NAMALWA (cell line): ENCODE data around the gene PPP2R2B.

Experiments used
- DNase-seq: peaks from one replicate; pipeline ENCODE4 v3.0.0-alpha.2; 2015; ENCODE audit warnings: low spot score

Gene PPP2R2B

DNA sequence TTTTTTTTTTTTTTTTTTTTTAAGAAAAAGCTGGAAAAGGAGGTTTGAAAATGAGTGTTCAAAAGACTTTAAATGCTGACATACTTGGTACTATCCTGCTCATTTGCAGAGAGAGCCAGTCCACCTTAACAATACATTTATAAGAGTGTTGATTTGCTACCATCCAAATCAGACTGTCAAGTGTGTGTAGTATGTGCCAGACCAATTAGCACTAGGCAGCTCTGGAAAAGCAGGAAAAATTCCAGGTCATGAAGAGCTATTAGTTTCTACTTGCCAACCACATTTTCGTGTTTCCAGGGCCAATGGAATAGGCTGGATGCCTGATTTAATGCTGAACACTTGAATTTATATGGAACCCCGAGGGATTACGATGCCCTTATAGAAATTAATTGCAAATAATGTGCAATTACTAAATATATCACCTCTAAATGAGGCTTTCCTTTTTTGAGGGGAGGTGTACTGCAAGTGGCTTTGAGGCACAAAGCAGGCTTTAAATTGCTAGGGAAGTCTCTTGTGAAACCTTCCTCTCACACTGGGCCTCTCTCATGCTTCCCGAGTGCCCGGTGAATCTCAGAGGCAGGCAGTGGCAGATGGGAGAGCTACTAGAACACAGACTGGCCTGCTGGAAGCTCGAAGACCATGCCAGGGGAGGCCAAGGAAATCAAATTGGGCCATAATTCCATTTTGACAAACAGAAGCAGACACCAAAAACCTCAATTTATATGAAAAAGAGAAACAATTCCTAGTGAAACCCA lies 178.7 kb downstream of the PPP2R2B start:
- DNase-seq = no peak

DNA sequence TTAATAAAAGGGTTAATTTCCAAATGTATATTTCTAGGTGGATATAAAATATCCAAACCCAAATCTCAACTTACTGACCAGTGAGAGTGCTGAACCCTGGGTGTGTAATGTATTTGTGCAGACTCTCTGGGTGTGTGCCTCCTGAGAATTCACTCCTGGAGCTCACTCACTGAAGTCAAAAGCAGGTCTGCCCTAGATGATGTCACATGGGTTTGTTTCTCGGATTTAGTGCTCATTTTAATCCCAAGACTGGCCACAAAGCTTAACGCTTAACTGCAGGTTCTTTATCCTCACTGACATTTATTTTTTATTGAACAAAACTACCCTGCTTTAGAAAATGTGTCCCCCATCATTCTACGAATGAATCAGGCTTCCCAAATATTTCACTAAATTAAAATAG lies 179.4 kb downstream of the PPP2R2B start:
- DNase-seq = no peak

DNA sequence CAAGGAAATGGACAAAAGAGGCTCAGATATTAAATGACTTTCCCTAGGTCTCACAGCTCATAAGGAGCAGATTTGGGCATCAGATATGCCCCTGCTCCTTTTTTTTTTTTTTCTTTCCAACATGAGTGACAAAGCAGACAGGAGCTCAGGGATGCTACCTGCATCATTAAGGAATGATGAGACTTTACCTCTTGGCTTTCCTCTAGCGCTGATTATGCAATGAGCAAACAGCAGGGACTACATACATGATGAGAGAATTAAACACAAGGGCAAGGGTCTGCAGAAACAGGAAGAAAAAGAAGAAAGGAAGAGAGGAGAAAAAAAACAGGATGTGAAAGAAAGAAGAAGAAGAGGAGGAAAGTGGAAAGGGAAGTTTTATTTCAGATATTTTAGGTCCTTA lies 179.9 kb downstream of the PPP2R2B start:
- DNase-seq = no peak

DNA sequence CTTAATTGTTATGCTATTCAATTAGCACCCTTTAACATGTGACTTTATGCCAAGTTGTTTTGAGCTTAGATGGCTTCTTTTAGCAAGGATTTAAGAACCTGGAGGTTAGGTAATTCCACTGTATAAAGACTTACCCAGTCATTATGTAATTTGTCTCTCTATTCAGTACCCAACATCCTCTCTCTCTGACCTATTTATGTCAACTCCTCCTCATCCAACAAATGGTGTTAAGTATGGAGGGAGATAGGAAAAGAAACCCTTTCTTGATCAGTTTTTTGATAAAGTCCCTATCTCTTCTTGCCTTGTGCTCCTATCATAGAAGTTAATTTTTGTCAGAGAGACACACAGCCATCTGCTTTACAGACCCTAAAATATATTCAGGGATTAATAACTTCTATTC lies 181.3 kb downstream of the PPP2R2B start:
- no peak for DNase-seq

DNA sequence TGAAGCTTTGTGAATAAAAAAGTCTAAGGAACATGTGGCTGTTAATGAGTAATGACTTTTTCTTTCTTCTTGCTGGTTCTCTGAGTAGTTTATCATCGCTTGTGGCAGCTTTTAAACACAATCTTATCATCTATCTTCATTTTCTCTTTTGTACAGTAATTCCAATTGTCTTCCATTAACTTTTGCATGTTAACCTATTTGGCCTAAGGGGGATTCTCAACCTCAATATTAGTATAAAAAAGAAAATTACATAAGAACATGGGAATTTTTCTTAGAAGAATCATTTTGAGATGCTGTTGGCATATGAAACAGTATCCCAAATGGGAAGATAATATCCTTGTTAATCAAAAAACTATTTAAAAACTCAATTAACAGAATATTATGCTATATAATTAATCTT lies 182.9 kb downstream of the PPP2R2B start:
- no peak for DNase-seq

DNA sequence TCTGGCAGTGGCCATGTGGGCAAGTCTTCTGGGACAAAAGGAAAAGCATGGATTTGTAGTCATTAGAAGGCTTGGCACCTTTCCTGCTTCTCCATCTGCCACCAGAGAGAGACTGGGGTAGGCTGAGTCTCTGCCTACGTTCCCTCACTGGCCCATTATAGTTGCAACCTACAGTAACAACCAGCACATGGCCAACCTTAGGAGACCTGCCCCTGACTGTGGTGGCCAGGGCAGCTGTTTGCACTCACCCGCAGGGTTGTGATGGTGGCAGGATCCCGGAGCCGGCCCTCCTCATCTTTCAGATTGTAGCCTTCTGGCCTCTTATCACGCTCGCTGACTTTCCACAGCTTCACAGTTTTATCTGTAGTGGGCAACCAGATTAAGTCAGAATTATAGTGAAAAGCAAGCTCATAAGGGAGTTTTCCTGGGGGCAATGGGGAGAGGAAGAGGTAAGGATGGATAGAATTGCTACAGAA lies 187.6 kb downstream of the PPP2R2B start:
- DNase-seq = no peak

DNA sequence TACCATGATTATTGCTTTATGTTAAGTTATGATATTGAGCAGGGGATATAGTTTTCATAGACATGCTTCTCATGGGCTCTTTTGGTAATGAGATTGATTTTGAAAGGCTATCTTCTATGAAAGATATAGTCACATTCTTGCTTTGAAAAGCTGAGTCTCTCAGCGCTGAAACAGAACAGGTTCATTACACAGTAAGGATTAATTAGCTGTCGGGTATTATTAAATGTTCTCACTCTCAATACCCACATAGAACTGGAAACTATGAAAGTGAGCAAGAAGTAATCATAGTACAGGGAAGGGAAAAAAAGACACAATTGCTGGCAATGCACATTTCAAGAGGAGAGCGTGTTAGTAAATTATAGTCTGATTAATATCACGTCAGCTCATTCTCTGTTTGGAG lies 190.9 kb downstream of the PPP2R2B start:
- no peak for DNase-seq

DNA sequence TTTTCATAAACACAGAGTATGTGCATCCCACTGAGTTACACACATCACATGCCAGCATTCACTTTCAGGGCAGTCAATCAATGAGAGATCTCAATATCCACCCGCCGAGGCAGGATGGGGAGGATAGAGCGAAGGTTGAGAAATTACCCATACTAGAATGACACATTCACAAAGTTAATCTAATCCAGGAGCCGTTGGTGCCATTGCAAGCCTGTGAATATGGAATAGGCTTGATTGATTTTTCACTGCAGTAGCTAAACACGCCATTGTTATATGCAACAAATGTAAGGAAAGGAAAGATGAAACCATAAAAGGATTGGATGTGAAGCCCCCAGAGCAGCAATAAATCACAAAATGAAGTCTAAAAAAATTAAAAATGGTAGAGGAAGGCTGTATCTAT lies 194.7 kb downstream of the PPP2R2B start:
- no peak for DNase-seq

DNA sequence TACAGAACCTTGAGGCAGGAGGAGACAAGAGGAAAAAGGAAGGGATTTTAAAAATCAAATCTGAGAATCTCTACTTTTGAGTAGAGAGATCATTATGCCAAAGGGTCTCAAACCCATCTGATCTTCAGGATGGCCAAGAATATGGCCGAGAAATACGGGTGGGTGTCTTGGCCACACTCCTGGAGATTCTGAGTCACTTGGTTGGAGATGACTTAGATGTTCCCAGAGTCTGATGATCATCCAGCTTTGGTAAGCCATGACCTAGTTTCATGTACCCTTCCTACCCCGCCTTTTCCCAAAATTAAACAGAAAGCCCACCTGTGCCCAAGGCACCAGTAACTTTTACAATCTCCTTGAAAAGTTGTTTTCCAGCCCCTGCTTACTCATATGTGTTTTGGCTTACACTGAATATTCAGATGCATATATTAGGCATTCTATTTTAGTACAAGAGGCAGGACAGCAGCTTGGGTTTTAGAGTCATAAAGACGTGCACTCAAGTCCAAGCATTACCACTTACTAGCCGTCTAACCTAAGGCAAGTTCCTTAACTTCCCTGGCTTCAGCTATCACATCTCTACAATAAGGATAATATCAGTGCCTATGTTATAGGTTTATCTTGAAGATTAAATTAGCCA lies 195.5 kb downstream of the PPP2R2B start:
- DNase-seq = no peak

DNA sequence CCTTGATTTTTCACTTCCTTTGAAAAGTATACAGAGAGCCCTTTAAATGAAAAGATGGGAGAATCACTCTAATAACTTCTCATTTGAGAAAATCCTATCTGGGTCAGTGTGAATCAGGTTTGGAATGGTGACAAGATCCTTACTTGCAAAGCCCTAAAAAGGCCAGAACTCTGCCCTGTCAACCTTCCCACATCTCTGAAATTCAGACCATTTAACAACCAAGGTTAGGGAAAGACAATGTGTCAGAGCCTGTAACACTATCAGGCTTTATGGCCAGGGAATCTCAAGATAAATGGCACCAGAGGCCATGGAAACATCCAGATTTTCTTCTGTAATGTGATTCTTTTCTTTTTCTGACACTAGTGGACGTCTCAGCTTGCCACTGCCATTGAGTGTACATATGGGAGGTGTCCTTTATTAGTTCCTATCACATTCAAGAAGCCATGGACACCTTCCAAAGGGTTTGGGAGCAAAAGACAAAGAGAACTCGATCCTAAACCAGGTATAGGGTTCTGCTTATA lies 196.9 kb downstream of the PPP2R2B start:
- no peak for DNase-seq

DNA sequence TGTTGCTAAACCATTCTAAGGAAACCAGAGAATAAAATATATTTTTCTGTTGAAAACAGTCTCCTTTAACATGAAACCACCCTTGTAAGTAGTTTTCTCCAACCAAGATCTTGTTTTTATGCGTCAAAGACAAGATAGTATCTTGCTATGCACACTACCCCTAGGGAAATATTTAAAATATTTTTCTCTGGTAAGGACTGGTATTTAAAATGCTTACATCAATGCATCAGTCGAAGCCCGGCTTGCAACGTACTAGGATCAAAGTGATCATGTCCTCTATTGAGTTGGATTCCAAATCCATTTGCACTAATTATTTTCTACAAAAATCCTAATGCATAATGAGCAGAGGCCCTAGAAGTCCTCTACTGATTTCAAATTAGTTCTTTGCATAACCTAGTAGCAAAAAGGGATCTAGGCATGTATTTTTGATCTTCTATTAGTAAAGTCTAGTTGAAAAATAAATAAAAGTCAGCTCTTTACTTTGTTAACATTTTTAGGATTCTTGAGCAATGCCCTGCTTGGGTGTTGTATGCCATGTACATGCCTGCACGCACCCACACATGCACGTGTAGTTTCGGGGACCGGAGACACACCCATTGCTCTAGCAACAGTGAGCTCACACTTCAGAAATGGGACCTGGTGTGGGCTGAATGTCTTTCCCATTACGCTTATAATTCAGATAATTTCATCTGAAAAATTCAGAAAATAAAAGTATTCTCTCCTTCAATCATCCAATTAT lies 197.5 kb downstream of the PPP2R2B start:
- DNase-seq = no peak

DNA sequence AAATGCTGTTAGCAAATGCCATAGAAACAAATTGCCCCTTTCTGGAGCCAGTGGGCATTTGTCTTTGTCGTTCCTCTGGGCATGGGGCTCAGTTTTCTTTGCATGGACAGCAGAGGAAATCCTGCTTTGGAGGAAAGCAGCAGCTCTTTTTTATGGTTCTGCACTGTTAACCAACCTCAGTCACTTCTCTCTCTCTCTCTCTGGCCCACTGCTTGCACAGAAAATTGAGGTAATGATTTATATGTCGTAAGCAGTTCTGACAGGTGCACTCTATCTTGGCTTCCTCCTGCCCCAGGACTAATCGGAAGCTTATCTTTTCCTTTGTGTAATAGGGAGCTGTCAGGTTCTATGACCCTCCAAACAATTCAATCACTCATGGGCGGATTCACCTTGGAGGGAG lies 202.9 kb downstream of the PPP2R2B start:
- no peak for DNase-seq

DNA sequence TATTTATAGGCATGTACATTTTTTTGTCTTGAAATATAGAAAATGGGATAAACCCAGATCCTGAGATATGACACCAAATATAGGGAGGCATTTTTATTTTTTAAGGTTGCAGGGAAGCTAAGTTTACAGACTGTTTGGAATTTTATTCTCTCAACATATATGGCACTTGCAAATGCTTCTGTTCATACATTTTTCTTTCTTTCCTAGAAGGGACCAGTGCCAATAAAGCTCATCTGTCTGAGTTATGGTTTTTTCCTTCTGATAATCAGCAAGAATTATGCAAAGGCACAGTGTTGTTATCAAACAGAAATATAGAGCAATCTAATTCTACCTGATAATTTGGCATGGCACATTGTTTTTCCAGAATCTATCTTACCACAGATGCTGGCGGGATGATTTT lies 205.7 kb downstream of the PPP2R2B start:
- no peak for DNase-seq

DNA sequence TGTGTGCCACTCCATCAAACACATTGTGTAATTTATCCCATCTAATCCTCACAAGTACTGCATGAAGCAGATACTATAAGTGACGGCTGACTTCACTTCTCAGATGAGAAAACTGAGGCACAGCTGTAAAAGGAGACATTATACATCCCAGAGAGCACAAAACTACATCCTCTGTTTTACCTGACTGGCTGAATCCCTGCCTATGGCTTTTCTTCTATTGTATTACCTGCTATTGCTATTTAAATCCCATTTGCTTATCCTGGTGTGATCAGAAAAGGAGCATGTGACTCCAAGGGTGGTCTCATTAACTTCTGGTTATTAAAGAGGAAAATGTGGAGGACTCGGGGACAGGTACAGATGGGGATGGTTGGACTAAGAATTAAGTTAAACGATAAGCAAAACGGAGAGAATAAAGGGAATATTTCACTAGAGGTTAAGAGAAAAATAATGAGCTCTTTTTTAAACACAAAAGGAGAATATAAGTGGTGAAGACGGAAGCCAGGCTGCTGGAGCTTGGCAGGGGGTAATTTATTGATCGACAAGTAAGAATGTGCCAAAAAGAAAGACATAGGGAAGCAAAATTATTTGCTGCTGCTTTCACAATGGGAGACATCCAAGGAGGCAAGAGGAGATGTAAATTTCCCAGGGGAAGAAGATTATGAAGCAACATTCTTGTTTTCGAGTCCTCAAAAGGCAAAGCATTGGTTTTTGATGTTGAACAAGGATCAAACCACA lies 206.8 kb downstream of the PPP2R2B start:
- no peak for DNase-seq

DNA sequence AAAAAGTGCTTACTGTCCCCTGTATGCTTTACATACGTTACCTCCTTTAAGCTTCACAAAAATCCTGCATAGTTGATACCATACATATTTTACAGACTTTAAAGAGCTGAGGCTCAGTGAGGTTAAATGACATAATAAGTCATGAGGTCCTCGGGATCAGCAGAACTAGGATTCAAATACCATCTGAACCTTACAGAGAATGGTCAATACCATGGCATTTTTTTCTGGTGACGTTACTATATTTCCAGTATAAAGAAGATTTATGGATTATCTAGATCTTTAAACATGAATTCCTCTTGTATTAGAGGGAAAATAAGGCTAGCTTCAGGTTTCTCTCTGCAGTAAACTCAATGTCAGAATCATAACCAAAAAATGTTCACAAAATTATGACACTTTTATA lies 208.9 kb downstream of the PPP2R2B start:
- no peak for DNase-seq

DNA sequence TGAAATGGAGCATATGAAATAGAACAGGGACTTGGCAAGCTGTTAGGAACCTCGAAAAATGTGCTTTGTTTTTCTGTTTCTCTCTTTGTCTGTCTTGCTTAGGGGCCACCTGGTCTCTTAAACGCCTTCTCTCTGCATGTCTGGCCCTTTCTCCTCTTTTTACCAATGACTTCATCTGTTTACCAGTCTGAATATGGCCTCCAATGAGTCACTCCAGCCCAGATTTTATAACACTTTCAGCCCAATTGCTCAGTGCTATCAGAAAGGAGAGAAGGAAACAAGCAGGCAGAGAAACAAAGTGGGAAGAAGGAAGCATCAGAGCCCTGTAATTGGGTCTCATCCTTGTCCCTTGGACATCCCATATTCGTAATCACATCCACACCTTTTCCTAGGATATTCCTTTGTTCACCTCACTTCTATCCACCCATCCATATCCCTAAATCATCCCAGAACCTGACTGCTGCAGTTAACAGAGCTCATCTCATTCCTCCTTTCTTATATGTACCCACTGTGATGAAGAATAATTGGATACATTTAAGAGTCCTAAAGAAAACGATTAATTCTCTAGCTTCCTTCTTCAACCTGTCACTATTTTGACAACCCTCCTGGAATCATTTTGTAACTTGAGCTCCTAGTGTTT lies 210.8 kb downstream of the PPP2R2B start:
- DNase-seq = no peak

DNA sequence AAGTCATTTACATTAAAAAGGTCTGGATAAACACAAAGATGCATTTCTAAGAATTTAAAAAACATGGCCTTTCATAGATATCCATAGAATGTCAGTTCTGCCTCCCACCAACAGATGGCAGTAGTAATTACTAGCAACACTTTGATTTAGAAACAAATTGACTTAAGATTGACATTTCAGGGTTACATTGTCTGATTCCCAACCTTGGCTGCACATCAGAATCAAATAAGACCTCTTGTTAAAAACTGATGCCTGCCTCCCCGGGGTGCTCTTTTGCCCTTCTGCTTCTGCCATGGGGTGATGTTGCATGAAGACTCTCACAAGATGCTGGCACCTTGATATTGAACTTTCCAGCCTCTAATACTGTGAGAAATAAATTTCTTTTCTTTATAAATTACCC lies 216.3 kb downstream of the PPP2R2B start:
- DNase-seq = peak; percentile 58

DNA sequence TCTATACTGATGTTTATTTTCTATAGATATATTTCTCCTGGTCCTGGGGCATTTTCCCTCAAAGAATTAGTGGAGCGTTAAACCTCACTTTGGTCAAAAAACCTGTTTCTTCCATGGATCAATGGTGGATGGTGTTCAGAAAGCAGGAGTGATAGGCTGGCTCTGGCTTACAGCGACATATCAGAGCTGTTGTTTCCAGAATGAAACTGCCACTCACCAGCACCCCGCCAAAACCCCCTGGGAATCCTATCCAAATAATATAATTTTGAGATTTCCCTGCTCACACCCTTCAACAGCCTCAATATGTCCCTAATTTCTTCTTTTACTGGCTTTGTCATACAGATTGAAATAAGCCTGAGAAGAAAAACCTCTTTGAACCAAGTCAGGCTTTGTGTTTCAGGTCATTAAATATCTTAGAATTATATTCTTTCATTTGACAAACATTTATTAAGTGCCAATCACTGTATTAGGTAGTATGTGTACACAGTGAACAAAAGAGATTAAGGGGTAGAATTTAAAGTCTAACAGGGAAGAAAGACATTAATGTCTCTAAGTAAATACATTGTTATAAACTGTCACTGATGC lies 218.1 kb downstream of the PPP2R2B start:
- no peak for DNase-seq

DNA sequence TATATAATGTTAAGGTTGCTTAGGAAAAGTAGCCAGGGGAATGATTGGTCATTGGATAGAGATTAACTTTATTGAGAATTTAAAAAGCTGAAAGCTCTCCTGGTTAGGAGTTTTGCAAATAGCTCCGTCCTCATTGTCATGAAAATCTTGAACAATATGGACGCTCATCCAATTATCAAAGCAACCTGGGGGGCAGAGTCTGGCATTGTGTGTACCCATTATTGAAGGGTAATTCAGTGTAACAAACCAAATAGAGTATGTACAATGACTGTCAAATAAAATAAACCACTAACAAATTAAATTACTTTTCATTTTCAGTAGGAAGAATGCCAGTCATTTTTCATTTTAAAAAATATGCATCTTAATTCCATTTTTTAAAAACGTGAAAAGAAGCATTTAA lies 218.6 kb downstream of the PPP2R2B start:
- no peak for DNase-seq

DNA sequence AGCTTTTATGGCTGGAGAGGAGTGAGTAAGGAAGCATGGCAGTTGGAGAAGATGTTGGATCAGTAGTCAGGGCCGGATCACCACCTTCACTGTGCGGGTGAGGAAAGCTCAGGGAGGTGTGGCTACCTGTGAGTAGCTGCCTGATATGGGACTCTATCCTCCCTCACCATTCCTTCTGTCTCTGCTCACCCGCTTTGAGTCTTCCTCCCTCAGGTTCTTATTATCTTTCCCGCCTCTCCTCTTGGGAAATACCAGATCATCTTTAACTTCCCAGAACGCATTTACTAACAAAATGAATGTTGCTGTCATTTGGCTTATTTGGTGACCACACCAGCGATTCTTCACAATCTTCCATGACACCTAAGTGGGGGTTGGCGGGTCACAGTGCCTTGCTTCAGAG lies 221.9 kb downstream of the PPP2R2B start:
- no peak for DNase-seq

DNA sequence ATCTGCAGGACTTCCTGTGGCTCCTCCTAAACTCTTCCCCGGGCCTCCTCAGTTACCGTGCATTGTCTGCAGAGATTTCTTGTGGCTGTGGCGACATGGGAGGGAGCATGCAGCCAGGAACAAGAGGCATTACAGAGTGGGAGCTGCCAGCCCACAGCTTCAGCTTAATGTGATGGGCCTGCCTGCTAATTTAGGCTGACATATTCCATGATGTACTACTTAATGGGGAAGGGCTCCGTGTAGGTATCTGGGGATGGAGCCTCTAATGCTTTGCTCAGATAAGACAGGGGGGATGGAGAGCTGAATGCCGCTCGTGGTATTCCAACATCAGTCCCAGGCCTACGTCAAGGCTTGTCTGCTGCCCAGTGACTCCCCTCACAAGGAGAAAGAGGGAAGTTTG lies 225.0 kb downstream of the PPP2R2B start:
- DNase-seq = no peak
